Vagina (tissue), 2 donors: ENCODE measurements around the gene PRXL2B. TPM values are rescaled to one million over a fixed set of nuclear protein-coding genes. Genes with fewer than 3 reads are reported as not detected.
"Not testable (repeated sequence)": the region's sequence is repeated elsewhere in the genome, so short reads cannot be mapped to it uniquely, and the experiment has no call there.

Source experiments
- DNase-seq, 2 donors: peaks; one replicate each; pipeline ENCODE4 v3.0.0-alpha.2; 2017; ENCODE audit errors: extremely low spot score in 2 of 2
- H3K27ac ChIP-seq: fragments of 200-600 bp; sonication (generic); one replicate; pipeline ENCODE4 v1.5.1; 2019
- H3K27me3 ChIP-seq: fragments of 200-600 bp; sonication (generic); one replicate; pipeline ENCODE4 v1.5.1; 2019
- H3K36me3 ChIP-seq, 2 donors: fragments of 200-600 bp; sonication (generic); one replicate each; pipeline ENCODE4 v1.5.1; 2017 to 2019
- H3K4me1 ChIP-seq: fragments of 200-600 bp; sonication (generic); one replicate; pipeline ENCODE4 v1.5.1; 2019
- H3K4me3 ChIP-seq, 2 donors: fragments of 200-600 bp; sonication (generic); 1 replicate in 1 of 2; 2 replicates in 1 of 2; pipeline ENCODE4 v1.5.1; 2016 to 2019
- H3K9me3 ChIP-seq: fragments of 200-600 bp; sonication (generic); one replicate; pipeline ENCODE4 v1.5.1; 2019
- CTCF ChIP-seq, 3 experiments: fragments of 450-650 bp in 2 of 3; fragments of 200-600 bp in 1 of 3; sonication (generic) in 1 of 3; IDR thresholded peaks; one replicate each; pipeline ENCODE4 v1.5.1; 2017 to 2019; ENCODE audit warnings: antibody characterized with exemption in 3 of 3, mild to moderate bottlenecking in 2 of 3, moderate library complexity in 2 of 3
- POLR2A ChIP-seq, 2 donors: fragments of 450-650 bp; IDR thresholded peaks; one replicate each; pipeline ENCODE4 v1.6.1; 2017; ENCODE audit warnings: antibody characterized with exemption in 2 of 2, mild to moderate bottlenecking in 2 of 2, moderate library complexity in 2 of 2
- POLR2AphosphoS5 ChIP-seq, 2 donors: sonication (generic); formaldehyde crosslinking; IDR thresholded peaks; one replicate each; pipeline ENCODE4 v1.9.0; 2017; ENCODE audit warnings: antibody characterized with exemption in 2 of 2, mild to moderate bottlenecking in 2 of 2, low read depth in 1 of 2; ENCODE audit not compliant: insufficient read depth in 1 of 2
- intact Hi-C: fragments of 100-400 bp; cut with DNase I; formaldehyde crosslinking; loops from one replicate; pipeline ENCODE4 v1.15.1; 2023
- total RNA-seq: library from RNA; depleted of rRNA; stranded (reverse); fragments of >200 nt; gene quantifications from one replicate; pipeline ENCODE4 v1.2.3, GENCODE V29; 2016

PRXL2B gene
- total RNA-seq, 1 donor from 2014 or later = 16.2 TPM

- Histone ChIP-seq H3K4me3 (peak overlapping the region; percentile 47 to 53), H3K9me3 (no peaks in the 10 kb centered on the region), H3K36me3 (no peaks in the 10 kb centered on the region), H3K4me1 (peaks cover 60% of the 10 kb centered on the region), H3K27ac (peak overlapping the region; percentile 92), H3K27me3 (no peaks in the 10 kb centered on the region)
- intact Hi-C loops = loop anchor here (2.0 to 10.0 kb wide), 3 partner anchors 40 to 353 kb away; partner anchors contain the start of genes FAAP20, PEX10 and PRXL2B
- TF ChIP-seq POLR2A (IDR thresholded peaks at IDR 0.05) = no peak
- no peak for TF ChIP-seq CTCF (IDR thresholded peaks at IDR 0.05)
- TF ChIP-seq POLR2AphosphoS5 (IDR thresholded peaks at IDR 0.05; ENCODE audit: insufficient read depth in 1 of 2, low read depth in 1 of 2) = peak in 1 of 2 donors; percentile 67
- no peak for DNase-seq
These were observed 39.1 kb upstream of the PRXL2B start for GRCh38 chr1:2547210-2548067.

- no peak for DNase-seq
- no peaks in the 10 kb centered on the region for H3K36me3 ChIP-seq
- intact Hi-C loops = loop anchor here (5.0 to 10.0 kb wide), 2 partner anchors 39 to 353 kb away; partner anchors contain the start of genes FAAP20 and PRXL2B
- H3K4me3 ChIP-seq = peak overlapping the region; percentile 47 to 53
- no peaks in the 10 kb centered on the region for H3K27me3 ChIP-seq
- peaks cover 60% of the 10 kb centered on the region for H3K4me1 ChIP-seq
- TF ChIP-seq CTCF (IDR thresholded peaks at IDR 0.05) = peak; percentile 87 to 96 (median 93)
- TF ChIP-seq POLR2A (IDR thresholded peaks at IDR 0.05) = no peak
- TF ChIP-seq POLR2AphosphoS5 (IDR thresholded peaks at IDR 0.05; ENCODE audit: insufficient read depth in 1 of 2, low read depth in 1 of 2) = no peak
- peak overlapping the region; percentile 92 for H3K27ac ChIP-seq
- no peaks in the 10 kb centered on the region for H3K9me3 ChIP-seq
These were observed 38.4 kb upstream of the PRXL2B start for GRCh38 chr1:2548068-2548589.

GRCh38 chr1:2549367-2550029 lies 37.1 kb upstream of the PRXL2B start:
- Histone ChIP-seq H3K4me3 (peak overlapping the region; percentile 30 to 47), H3K4me1 (peaks cover 55% of the 10 kb centered on the region), H3K27ac (peak overlapping the region; percentile 92)
- H3K36me3 ChIP-seq, DNase-seq, H3K9me3 ChIP-seq, H3K27me3 ChIP-seq: not testable (repeated sequence)
- intact Hi-C loops = loop anchor here (5.0 to 10.0 kb wide), 2 partner anchors 38 to 355 kb away; partner anchors contain the start of genes FAAP20 and PRXL2B

GRCh38 chr1:2550309-2550861 lies 36.2 kb upstream of the PRXL2B start:
- H3K27me3 ChIP-seq, intact Hi-C loops, H3K9me3 ChIP-seq, H3K27ac ChIP-seq, H3K36me3 ChIP-seq, DNase-seq, H3K4me3 ChIP-seq: not testable (repeated sequence)
- H3K4me1 ChIP-seq = peaks cover 55% of the 10 kb centered on the region

- intact Hi-C loops, DNase-seq, H3K36me3 ChIP-seq, H3K4me3 ChIP-seq, H3K27me3 ChIP-seq, H3K27ac ChIP-seq, H3K9me3 ChIP-seq: not testable (repeated sequence)
- H3K4me1 ChIP-seq = peaks cover 52% of the 10 kb centered on the region
These were observed 35.0 kb upstream of the PRXL2B start for GRCh38 chr1:2551544-2551943.

GRCh38 chr1:2552189-2552588 lies 34.4 kb upstream of the PRXL2B start:
- no peak overlapping the region for H3K4me3 ChIP-seq
- H3K36me3 ChIP-seq = no peaks in the 10 kb centered on the region
- TF ChIP-seq POLR2A (IDR thresholded peaks at IDR 0.05) (no peak), POLR2AphosphoS5 (IDR thresholded peaks at IDR 0.05; ENCODE audit: insufficient read depth in 1 of 2, low read depth in 1 of 2) (no peak), CTCF (IDR thresholded peaks at IDR 0.05) (no peak)
- H3K4me1 ChIP-seq = peaks cover 54% of the 10 kb centered on the region
- no peaks in the 10 kb centered on the region for H3K9me3 ChIP-seq
- H3K27ac ChIP-seq = no peak overlapping the region
- intact Hi-C loops = no loop called here
- no peak for DNase-seq
- no peaks in the 10 kb centered on the region for H3K27me3 ChIP-seq

- H3K4me3 ChIP-seq, H3K9me3 ChIP-seq, DNase-seq, intact Hi-C loops, H3K27me3 ChIP-seq, H3K36me3 ChIP-seq, H3K27ac ChIP-seq: not testable (repeated sequence)
- H3K4me1 ChIP-seq = peaks cover 54% of the 10 kb centered on the region
These were observed 33.5 kb upstream of the PRXL2B start for GRCh38 chr1:2553076-2553475.
